Measurements from ENCODE around the gene VPS26C.

The VPS26C gene

DNA sequence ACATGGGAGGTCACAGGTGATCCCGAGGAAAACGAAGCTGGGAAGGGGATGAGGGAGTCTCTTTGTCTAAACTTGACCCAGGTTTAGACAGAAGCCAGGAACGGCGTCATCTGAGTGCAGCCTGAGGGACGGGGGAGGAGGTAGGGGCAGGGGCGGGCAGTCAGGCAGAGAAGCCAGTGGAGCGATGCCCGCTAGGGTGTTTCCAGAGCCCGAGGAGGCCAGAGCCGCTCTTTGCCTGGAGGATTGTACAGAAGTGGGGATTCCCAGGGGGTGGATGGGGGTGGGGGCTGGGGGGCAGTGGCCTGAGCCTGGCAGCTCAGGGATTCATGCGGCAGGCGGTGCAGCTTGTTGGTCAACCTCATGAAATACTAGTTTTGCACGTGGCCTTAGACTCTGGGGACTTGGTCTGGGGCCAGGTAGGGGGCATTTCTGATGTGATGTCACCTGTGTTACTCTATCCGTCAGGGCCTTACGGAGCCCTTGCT is 58.4 kb downstream of the VPS26C start:
- H3K4me3 ChIP-seq (ENCODE audit: low read depth, low read length), result no peak overlapping the region
- DNase-seq (ENCODE audit: low read depth, low spot score), result no peak
- CTCF ChIA-PET, result no interaction called here
- TF ChIP-seq, protein P1, sequence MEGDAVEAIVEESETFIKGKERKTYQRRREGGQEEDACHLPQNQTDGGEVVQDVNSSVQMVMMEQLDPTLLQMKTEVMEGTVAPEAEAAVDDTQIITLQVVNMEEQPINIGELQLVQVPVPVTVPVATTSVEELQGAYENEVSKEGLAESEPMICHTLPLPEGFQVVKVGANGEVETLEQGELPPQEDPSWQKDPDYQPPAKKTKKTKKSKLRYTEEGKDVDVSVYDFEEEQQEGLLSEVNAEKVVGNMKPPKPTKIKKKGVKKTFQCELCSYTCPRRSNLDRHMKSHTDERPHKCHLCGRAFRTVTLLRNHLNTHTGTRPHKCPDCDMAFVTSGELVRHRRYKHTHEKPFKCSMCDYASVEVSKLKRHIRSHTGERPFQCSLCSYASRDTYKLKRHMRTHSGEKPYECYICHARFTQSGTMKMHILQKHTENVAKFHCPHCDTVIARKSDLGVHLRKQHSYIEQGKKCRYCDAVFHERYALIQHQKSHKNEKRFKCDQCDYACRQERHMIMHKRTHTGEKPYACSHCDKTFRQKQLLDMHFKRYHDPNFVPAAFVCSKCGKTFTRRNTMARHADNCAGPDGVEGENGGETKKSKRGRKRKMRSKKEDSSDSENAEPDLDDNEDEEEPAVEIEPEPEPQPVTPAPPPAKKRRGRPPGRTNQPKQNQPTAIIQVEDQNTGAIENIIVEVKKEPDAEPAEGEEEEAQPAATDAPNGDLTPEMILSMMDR (IDR thresholded peaks at IDR 0.05; ENCODE audit: insufficient read depth, low read length, missing control alignments), result no peak
- POLR2A ChIA-PET, result no interaction called here

DNA sequence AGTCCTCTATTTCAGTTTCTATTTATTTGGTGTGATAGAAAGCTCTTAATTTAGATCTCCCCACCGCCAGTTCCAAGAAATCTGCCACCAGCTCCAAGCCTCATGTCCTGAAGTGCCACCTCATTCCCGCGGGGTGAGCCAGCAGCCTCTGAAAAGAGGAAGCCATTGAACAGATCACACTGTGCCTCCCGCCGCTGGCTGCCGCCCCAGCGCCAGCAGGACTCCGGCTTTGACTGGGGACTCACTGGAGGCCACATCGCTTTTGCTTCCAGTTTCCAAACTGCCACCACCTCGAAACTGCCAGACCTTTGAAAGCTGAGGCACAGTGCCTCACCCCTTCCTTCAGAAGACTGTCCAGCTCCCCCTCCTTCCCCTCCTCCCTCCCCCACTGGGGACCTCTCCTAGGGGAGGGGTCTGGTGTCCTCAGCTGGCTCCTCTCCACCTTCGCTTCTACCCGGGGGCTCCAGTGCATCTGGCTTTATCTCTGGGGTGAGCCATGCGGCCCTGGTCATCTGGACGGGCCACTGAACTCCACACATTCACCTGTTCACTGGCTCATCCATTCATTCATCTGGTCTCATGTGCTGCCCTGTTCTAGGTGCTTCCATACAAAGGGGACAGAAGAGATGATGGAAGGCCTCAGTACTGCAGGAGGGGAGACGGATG is 58.9 kb downstream of the VPS26C start:
- POLR2A ChIA-PET, result interaction anchor here (1.0 kb wide), 1 partner anchor 158 kb away, joined by 3 read pairs; no protein-coding TSS in a partner anchor

GRCh38 chr21:37207441-37208009 is 59.6 kb downstream of the VPS26C start:
- ChIA-PET POLR2A (interaction anchor here (1.0 kb wide), 1 partner anchor 159 kb away, joined by 3 read pairs; no protein-coding TSS in a partner anchor), CTCF (interaction anchor here (0.8 kb wide), 1 partner anchor 13 kb away, joined by 3 read pairs; no protein-coding TSS in a partner anchor)
- DNase-seq (ENCODE audit: low read depth, low spot score), result no peak
- TF ChIP-seq, protein P1 (IDR thresholded peaks at IDR 0.05; ENCODE audit: insufficient read depth, low read length, missing control alignments), result no peak
- no peak overlapping the region for H3K4me3 ChIP-seq (ENCODE audit: low read depth, low read length)

More for the DNA sequence above, 58.9 kb downstream of the VPS26C start:
- TF ChIP-seq, protein P1 (IDR thresholded peaks at IDR 0.05; ENCODE audit: insufficient read depth, low read length, missing control alignments), result no peak
- DNase-seq (ENCODE audit: low read depth, low spot score), result no peak
- no peak overlapping the region for H3K4me3 ChIP-seq (ENCODE audit: low read depth, low read length)
- CTCF ChIA-PET, result no interaction called here

DNA sequence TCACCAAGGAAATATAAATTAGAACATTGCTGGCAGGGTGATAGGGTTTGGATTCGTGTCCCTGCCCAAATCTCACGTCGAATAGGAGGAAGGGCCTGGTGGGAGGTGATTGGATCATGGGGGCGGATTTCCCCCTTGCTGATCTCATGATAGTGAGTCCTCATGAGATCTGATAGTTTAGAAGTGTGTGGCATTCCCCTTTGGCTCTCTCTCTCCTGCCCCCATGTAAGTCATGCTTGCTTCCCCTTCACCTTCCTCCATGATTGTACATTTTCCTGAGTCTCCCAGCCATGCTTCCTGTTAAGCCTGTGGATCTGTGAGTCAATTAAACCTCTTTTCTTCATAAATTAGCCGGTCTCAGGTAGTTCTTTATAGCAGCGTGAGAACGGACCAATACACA is 60.6 kb downstream of the VPS26C start:
- ChIA-PET CTCF (interaction anchor here (0.8 to 0.9 kb wide), 2 partner anchors 14 to 376 kb away, joined by 3 read pairs; no protein-coding TSS in a partner anchor), POLR2A (no interaction called here)
- H3K4me3 ChIP-seq (ENCODE audit: low read depth, low read length), result no peak overlapping the region
- TF ChIP-seq, protein P1 (IDR thresholded peaks at IDR 0.05; ENCODE audit: insufficient read depth, low read length, missing control alignments), result no peak
- DNase-seq (ENCODE audit: low read depth, low spot score), result no peak

- CTCF ChIA-PET, result no interaction called here
- POLR2A ChIA-PET, result no interaction called here
- DNase-seq (ENCODE audit: low read depth, low spot score), result no peak
Measured at GRCh38 chr21:37204580-37204979, 62.6 kb downstream of the VPS26C start.

More at GRCh38 chr21:37204580-37204979, 62.6 kb downstream of the VPS26C start:
- H3K4me3 ChIP-seq (ENCODE audit: low read depth, low read length), result no peak overlapping the region
- TF ChIP-seq, protein P1 (IDR thresholded peaks at IDR 0.05; ENCODE audit: insufficient read depth, low read length, missing control alignments), result no peak

Measured in AG04449 (cell line).